ENCODE data around the gene ANAPC15.
A peak's percentile ranks its signal among the peaks of the same experiment; 100 is the strongest.

ANAPC15 gene

GRCh38 chr11:72083414-72083813 is 29.1 kb downstream of the ANAPC15 start:
- DNase-seq: no peak

GRCh38 chr11:72081821-72082453 is 30.6 kb downstream of the ANAPC15 start:
- no peak for DNase-seq

- DNase-seq: no peak
Observed at GRCh38 chr11:72081184-72081644, 31.3 kb downstream of the ANAPC15 start.

- peak; percentile 98 for DNase-seq
Observed at GRCh38 chr11:72080326-72081183, 31.9 kb downstream of the ANAPC15 start, which contains the start of the genes LRRC51 and NUMA1. Gene LRRC51 (plus strand): TSS chr11:72080850. CDS start chr11:72089084, 8,234 bp downstream. Gene NUMA1 (minus strand): TSS chr11:72080542. CDS start chr11:72035943, 44,599 bp downstream.

GRCh38 chr11:72079819-72080325 is 32.6 kb downstream of the ANAPC15 start:
- DNase-seq: no peak

GRCh38 chr11:72078477-72078876 is 34.0 kb downstream of the ANAPC15 start:
- no peak for DNase-seq

GRCh38 chr11:72075756-72076155 is 36.7 kb downstream of the ANAPC15 start:
- no peak for DNase-seq

- no peak for DNase-seq
Observed at GRCh38 chr11:72075109-72075508, 37.4 kb downstream of the ANAPC15 start.

- DNase-seq: no peak
Observed at GRCh38 chr11:72072348-72072747, 40.1 kb downstream of the ANAPC15 start.

- no peak for DNase-seq
Observed at GRCh38 chr11:72070491-72070890, 42.0 kb downstream of the ANAPC15 start.

- no peak for DNase-seq
Observed at GRCh38 chr11:72069787-72070251, 42.7 kb downstream of the ANAPC15 start.

GRCh38 chr11:72069200-72069599 is 43.3 kb downstream of the ANAPC15 start:
- no peak for DNase-seq

GRCh38 chr11:72067676-72068075 is 44.8 kb downstream of the ANAPC15 start:
- no peak for DNase-seq

GRCh38 chr11:72067266-72067665 is 45.2 kb downstream of the ANAPC15 start:
- no peak for DNase-seq

- no peak for DNase-seq
Observed at GRCh38 chr11:72066855-72067254, 45.6 kb downstream of the ANAPC15 start.

- DNase-seq: no peak
Observed at GRCh38 chr11:72061739-72062396, 50.6 kb downstream of the ANAPC15 start.

Measured in activated naive CD4-positive, alpha-beta T cell treated with anti-CD3 and anti-CD28 coated beads, Interleukin-2, amount 50 U/mL, for 16 hours (primary cell).